ENCODE results near the gene SEC24B.

- TF ChIP-seq CTCF (IDR thresholded peaks at IDR 0.05; ENCODE audit: insufficient read depth, low read depth, low read length), result no peak
- TF ChIP-seq EZH2 (IDR thresholded peaks at IDR 0.05; ENCODE audit: insufficient read depth, low read length), result no peak
These were observed 1.4 kb upstream of the SEC24B start for GRCh38 chr4:109432203-109432602.
